ENCODE results near the gene SGMS2.

The SGMS2 gene

DNA sequence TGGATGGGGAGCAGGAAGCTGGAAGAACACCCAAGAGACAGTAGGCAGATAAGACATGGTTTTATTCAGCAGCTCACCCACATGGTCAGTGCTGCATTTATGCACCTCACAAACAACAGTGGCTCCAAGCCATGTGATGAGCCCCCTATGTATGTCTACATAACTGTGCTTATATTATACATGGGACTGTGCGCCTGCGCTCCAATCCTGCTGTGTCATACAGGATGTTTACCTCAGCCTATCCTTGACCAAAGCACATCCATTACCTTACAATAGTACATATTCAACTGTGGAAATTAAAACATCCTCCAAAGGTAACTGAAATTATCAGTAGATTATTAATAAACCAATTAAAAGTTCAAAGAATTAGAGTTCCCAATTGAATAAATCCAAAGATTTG is 44.1 kb upstream of the SGMS2 start:
- H3K4me1 ChIP-seq (ENCODE audit: control insufficient read depth, insufficient read depth, low read length), result no peaks in the 10 kb centered on the region
- H3K4me3 ChIP-seq (ENCODE audit: low read depth, low read length), result no peak overlapping the region
- CTCF ChIA-PET, result no interaction called here
- POLR2A ChIA-PET, result no interaction called here
- no peaks in the 10 kb centered on the region for H3K9me3 ChIP-seq (ENCODE audit: control insufficient read depth, insufficient read depth, low read depth, low read length)
- H3K36me3 ChIP-seq (ENCODE audit: control insufficient read depth in 2 of 2, insufficient read depth in 1 of 2, low read length in 2 of 2), result no peaks in the 10 kb centered on the region
- TF ChIP-seq ZNF600 (tag by site-specific recombination; IDR thresholded peaks at IDR 0.05) (no peak), ZNF610 (tag by site-specific recombination; IDR thresholded peaks at IDR 0.05; ENCODE audit: borderline replicate concordance) (peak; percentile 71), GLI2 (tag by site-specific recombination; IDR thresholded peaks at IDR 0.05; ENCODE audit: borderline replicate concordance, low read depth) (no peak), ZNF677 (tag by site-specific recombination; IDR thresholded peaks at IDR 0.05) (0 out of 2 replicates have a peak, but pooled peaks have one; percentile 21), ZNF133 (tag by site-specific recombination; IDR thresholded peaks at IDR 0.05) (peak; percentile 43; the same call in 1 of the 2 replicates), TRIM28 (IDR thresholded peaks at IDR 0.05; ENCODE audit: borderline replicate concordance, low read length) (peak; percentile 96; the same call in 1 of the 2 replicates), FEZF1 (tag by site-specific recombination; IDR thresholded peaks at IDR 0.05) (no peak), MZF1 (tag by site-specific recombination; IDR thresholded peaks at IDR 0.05; ENCODE audit: borderline replicate concordance) (peak; percentile 69; the same call in 1 of the 2 replicates), ZNF549 (tag by site-specific recombination; IDR thresholded peaks at IDR 0.05) (peak; percentile 71), ZNF626 (tag by site-specific recombination; IDR thresholded peaks at IDR 0.05) (peak; percentile 95; the same call in 1 of the 2 replicates), SETDB1 (IDR thresholded peaks at IDR 0.05; ENCODE audit: insufficient read length, low read length) (peak; percentile 94), ZNF501 (tag by site-specific recombination; IDR thresholded peaks at IDR 0.05) (no peak), ZNF529 (tag by site-specific recombination; IDR thresholded peaks at IDR 0.05; ENCODE audit: insufficient replicate concordance) (peak; percentile 56)
- TF ChIP-seq, protein P1, sequence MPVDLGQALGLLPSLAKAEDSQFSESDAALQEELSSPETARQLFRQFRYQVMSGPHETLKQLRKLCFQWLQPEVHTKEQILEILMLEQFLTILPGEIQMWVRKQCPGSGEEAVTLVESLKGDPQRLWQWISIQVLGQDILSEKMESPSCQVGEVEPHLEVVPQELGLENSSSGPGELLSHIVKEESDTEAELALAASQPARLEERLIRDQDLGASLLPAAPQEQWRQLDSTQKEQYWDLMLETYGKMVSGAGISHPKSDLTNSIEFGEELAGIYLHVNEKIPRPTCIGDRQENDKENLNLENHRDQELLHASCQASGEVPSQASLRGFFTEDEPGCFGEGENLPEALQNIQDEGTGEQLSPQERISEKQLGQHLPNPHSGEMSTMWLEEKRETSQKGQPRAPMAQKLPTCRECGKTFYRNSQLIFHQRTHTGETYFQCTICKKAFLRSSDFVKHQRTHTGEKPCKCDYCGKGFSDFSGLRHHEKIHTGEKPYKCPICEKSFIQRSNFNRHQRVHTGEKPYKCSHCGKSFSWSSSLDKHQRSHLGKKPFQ (tag by site-specific recombination; IDR thresholded peaks at IDR 0.05), result no peak
- TF ChIP-seq, protein P2, sequence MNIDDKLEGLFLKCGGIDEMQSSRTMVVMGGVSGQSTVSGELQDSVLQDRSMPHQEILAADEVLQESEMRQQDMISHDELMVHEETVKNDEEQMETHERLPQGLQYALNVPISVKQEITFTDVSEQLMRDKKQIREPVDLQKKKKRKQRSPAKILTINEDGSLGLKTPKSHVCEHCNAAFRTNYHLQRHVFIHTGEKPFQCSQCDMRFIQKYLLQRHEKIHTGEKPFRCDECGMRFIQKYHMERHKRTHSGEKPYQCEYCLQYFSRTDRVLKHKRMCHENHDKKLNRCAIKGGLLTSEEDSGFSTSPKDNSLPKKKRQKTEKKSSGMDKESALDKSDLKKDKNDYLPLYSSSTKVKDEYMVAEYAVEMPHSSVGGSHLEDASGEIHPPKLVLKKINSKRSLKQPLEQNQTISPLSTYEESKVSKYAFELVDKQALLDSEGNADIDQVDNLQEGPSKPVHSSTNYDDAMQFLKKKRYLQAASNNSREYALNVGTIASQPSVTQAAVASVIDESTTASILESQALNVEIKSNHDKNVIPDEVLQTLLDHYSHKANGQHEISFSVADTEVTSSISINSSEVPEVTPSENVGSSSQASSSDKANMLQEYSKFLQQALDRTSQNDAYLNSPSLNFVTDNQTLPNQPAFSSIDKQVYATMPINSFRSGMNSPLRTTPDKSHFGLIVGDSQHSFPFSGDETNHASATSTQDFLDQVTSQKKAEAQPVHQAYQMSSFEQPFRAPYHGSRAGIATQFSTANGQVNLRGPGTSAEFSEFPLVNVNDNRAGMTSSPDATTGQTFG (tag by site-specific recombination; IDR thresholded peaks at IDR 0.05; ENCODE audit: borderline replicate concordance), result no peak
- H3K27ac ChIP-seq (ENCODE audit: extremely low read depth, low read depth, low read length), result no peak overlapping the region

DNA sequence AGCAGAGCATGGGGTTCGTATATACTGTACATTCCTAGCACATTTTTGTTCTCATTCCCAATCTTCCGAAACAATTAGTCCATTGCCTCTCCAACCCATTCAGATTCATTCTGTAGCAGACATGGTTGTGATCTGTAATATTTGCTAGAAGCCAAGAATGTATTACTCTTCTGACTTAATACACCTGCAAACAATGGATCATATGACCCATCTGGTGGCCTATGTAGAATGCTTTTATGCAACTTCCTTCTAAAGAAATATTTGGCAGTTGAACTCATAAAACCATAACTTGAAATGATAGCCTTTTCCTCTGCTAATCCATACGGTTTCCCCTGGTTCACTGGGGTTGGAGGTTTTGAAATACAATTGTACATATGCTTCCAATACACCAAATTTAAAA is 32.8 kb upstream of the SGMS2 start:
- POLR2A ChIA-PET, result no interaction called here
- CTCF ChIA-PET, result no interaction called here
- Histone ChIP-seq H3K4me3 (ENCODE audit: low read depth, low read length) (no peak overlapping the region), H3K9me3 (ENCODE audit: control insufficient read depth, insufficient read depth, low read depth, low read length) (no peaks in the 10 kb centered on the region), H3K4me1 (ENCODE audit: control insufficient read depth, insufficient read depth, low read length) (no peaks in the 10 kb centered on the region), H3K36me3 (ENCODE audit: control insufficient read depth in 2 of 2, insufficient read depth in 1 of 2, low read length in 2 of 2) (no peaks in the 10 kb centered on the region), H3K27ac (ENCODE audit: extremely low read depth, low read depth, low read length) (no peak overlapping the region)
- TF ChIP-seq ZNF354C (tag by site-specific recombination; IDR thresholded peaks at IDR 0.05; ENCODE audit: borderline replicate concordance, low read depth) (no peak), ZNF585B (tag by site-specific recombination; IDR thresholded peaks at IDR 0.05) (no peak), ZNF843 (tag by site-specific recombination; IDR thresholded peaks at IDR 0.05) (no peak), ZSCAN23 (tag by site-specific recombination; IDR thresholded peaks at IDR 0.05) (no peak), SP7 (tag by site-specific recombination; IDR thresholded peaks at IDR 0.05) (no peak)
- TF ChIP-seq, protein P3, sequence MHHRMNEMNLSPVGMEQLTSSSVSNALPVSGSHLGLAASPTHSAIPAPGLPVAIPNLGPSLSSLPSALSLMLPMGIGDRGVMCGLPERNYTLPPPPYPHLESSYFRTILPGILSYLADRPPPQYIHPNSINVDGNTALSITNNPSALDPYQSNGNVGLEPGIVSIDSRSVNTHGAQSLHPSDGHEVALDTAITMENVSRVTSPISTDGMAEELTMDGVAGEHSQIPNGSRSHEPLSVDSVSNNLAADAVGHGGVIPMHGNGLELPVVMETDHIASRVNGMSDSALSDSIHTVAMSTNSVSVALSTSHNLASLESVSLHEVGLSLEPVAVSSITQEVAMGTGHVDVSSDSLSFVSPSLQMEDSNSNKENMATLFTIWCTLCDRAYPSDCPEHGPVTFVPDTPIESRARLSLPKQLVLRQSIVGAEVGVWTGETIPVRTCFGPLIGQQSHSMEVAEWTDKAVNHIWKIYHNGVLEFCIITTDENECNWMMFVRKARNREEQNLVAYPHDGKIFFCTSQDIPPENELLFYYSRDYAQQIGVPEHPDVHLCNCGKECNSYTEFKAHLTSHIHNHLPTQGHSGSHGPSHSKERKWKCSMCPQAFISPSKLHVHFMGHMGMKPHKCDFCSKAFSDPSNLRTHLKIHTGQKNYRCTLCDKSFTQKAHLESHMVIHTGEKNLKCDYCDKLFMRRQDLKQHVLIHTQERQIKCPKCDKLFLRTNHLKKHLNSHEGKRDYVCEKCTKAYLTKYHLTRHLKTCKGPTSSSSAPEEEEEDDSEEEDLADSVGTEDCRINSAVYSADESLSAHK (tag by site-specific recombination; IDR thresholded peaks at IDR 0.05), result no peak
- TF ChIP-seq, protein P4, sequence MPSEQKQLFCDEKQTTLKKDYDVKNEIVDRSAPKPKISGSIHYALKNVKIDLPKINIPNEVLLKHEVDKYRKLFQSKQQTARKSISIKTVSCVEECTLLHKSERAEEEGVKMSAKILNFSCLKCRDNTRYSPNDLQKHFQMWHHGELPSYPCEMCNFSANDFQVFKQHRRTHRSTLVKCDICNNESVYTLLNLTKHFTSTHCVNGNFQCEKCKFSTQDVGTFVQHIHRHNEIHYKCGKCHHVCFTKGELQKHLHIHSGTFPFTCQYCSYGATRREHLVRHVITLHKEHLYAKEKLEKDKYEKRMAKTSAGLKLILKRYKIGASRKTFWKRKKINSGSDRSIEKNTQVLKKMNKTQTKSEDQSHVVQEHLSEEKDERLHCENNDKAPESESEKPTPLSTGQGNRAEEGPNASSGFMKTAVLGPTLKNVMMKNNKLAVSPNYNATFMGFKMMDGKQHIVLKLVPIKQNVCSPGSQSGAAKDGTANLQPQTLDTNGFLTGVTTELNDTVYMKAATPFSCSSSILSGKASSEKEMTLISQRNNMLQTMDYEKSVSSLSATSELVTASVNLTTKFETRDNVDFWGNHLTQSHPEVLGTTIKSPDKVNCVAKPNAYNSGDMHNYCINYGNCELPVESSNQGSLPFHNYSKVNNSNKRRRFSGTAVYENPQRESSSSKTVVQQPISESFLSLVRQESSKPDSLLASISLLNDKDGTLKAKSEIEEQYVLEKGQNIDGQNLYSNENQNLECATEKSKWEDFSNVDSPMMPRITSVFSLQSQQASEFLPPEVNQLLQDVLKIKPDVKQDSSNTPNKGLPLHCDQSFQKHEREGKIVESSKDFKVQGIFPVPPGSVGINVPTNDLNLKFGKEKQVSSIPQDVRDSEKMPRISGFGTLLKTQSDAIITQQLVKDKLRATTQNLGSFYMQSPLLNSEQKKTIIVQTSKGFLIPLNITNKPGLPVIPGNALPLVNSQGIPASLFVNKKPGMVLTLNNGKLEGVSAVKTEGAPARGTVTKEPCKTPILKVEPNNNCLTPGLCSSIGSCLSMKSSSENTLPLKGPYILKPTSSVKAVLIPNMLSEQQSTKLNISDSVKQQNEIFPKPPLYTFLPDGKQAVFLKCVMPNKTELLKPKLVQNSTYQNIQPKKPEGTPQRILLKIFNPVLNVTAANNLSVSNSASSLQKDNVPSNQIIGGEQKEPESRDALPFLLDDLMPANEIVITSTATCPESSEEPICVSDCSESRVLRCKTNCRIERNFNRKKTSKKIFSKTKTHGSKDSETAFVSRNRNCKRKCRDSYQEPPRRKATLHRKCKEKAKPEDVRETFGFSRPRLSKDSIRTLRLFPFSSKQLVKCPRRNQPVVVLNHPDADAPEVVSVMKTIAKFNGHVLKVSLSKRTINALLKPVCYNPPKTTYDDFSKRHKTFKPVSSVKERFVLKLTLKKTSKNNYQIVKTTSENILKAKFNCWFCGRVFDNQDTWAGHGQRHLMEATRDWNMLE (tag by site-specific recombination; conservative IDR thresholded peaks at IDR 0.05; ENCODE audit: low read depth), result no peak

Data from HEK293 (cell line).